Thyroid gland (tissue), 4 donors: ENCODE measurements around the gene GCC1.

Experiments
- POLR2A ChIP-seq, 2 donors: fragments of 450-650 bp; IDR thresholded peaks; one replicate each; pipeline ENCODE4 v1.6.1; 2017; ENCODE audit warnings: antibody characterized with exemption in 2 of 2, mild to moderate bottlenecking in 2 of 2, moderate library complexity in 1 of 2
- TF ChIP-seq, protein P1 (sequence below), 6 experiments: fragments of 200-600 bp in 3 of 6; fragments of 450-650 bp in 3 of 6; sonication (generic) in 3 of 6; IDR thresholded peaks; one replicate each; pipeline ENCODE4 v1.5.1; 2016 to 2019; ENCODE audit warnings: antibody characterized with exemption in 6 of 6, mild to moderate bottlenecking in 2 of 6, inconsistent platforms in 1 of 6, moderate library complexity in 1 of 6

DNA sequence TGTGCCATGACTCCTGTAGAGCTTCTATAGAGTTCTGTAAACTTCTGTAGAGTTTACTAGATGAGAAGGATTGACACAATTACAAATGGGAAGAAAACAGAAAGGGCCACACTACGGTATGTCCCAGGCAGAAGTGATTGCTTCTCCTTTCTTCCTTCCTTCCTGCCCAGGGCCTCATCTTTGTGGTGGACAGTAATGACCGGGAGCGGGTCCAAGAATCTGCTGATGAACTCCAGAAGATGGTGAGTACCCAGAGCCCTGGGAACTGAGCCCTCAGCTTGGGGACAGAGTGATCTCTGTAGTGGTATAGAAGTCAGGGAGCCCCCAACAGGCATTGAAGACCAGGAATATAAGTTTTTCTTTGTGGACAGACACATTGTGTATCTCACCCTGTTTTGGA, 4.5 kb upstream of the GCC1 start:
- TF ChIP-seq, protein P1, sequence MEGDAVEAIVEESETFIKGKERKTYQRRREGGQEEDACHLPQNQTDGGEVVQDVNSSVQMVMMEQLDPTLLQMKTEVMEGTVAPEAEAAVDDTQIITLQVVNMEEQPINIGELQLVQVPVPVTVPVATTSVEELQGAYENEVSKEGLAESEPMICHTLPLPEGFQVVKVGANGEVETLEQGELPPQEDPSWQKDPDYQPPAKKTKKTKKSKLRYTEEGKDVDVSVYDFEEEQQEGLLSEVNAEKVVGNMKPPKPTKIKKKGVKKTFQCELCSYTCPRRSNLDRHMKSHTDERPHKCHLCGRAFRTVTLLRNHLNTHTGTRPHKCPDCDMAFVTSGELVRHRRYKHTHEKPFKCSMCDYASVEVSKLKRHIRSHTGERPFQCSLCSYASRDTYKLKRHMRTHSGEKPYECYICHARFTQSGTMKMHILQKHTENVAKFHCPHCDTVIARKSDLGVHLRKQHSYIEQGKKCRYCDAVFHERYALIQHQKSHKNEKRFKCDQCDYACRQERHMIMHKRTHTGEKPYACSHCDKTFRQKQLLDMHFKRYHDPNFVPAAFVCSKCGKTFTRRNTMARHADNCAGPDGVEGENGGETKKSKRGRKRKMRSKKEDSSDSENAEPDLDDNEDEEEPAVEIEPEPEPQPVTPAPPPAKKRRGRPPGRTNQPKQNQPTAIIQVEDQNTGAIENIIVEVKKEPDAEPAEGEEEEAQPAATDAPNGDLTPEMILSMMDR (IDR thresholded peaks at IDR 0.05), result no peak
- TF ChIP-seq POLR2A (IDR thresholded peaks at IDR 0.05), result no peak
